ENCODE measurements around the gene SLC35G1.

- TF ChIP-seq CTCF (IDR thresholded peaks at IDR 0.05; ENCODE audit: insufficient read depth, low read length, poor library complexity, severe bottlenecking) (no peak), EZH2phosphoT487 (conservative IDR thresholded peaks at IDR 0.05; ENCODE audit: low read length) (no peak)
Measured at GRCh38 chr10:93903051-93903450, 9.3 kb downstream of the SLC35G1 start.
